Measurements from ENCODE around the gene TMEM125.

GRCh38 chr1:43235040-43235439 is 34.7 kb upstream of the TMEM125 start:
- TF ChIP-seq CTCF (IDR thresholded peaks at IDR 0.05): no peak
- TF ChIP-seq POLR2AphosphoS5 (IDR thresholded peaks at IDR 0.05; ENCODE audit: insufficient read depth in 1 of 2, low read depth in 1 of 2): no peak
- no peak for TF ChIP-seq POLR2A (IDR thresholded peaks at IDR 0.05)
